ENCODE results near the gene COMMD7. TPM values are rescaled to one million over a fixed set of nuclear protein-coding genes. Genes with fewer than 3 reads are reported as not detected.
"Not testable (repeated sequence)": the region's sequence is repeated elsewhere in the genome, so short reads cannot be mapped to it uniquely, and the experiment has no call there.

The COMMD7 gene
- total and polyA plus RNA-seq, 9 of the 15 experiments (the other 6 are each of a cell fraction or from before 2014, with no cell fraction given) = 11.9 to 69.1 (median 34.7) TPM

DNA sequence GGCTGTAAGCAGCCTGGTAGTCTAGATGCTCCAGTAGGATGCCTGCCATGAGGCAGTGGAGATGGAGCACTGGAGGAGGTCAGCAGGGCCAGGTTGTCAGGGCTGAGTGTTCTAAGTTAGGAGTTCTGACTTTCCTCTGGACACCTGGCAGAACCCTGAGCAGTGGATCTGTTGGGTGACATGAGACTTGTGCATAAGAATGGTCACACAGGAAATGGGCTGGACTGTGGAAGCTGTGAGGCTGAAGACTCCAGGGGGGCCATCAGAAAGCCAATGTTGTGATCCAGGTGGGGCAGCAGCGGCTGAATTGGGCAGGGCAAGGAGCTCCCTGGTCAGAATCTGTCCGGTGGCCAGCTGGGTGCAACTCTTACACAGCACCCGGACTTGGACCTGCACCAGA, 45.7 kb downstream of the COMMD7 start (continued):
- TF ChIP-seq POU5F1 (IDR thresholded peaks at IDR 0.05; ENCODE audit: borderline replicate concordance, low read depth, low read length, partially characterized antibody) = no peak
- TF ChIP-seq ZNF124 (CRISPR knock-in tag; IDR thresholded peaks at IDR 0.05) = no peak
- TF ChIP-seq BCL6 (CRISPR knock-in tag; IDR thresholded peaks at IDR 0.05) = no peak
- TF ChIP-seq NUFIP1 (IDR thresholded peaks at IDR 0.05; ENCODE audit: partially characterized antibody) = no peak
- TF ChIP-seq ZKSCAN3 (CRISPR knock-in tag; IDR thresholded peaks at IDR 0.05) = no peak
- no peak for TF ChIP-seq SMAD2 (IDR thresholded peaks at IDR 0.05; ENCODE audit: low read depth, low read length)
- TF ChIP-seq EP300 (IDR thresholded peaks at IDR 0.05; ENCODE audit: low read length) = no peak

GRCh38 chr20:32695089-32695488, 48.2 kb downstream of the COMMD7 start:
- BruUV-seq (replicated peaks) = no TSS peak
- in situ Hi-C loops (cut with MboI) = no loop called here

GRCh38 chr20:32688966-32689365, 54.3 kb downstream of the COMMD7 start:
- 80% methylated on average over 1 of the region's 1 CpG for WGBS (ENCODE audit: insufficient coverage, low coverage, missing lambda C conversion rate)
- H3K4me1 ChIP-seq (replicated peaks in 1 of 2; ENCODE audit: control insufficient read depth in 2 of 2, insufficient read depth in 2 of 2, low read length in 2 of 2); H2AFZ ChIP-seq (ENCODE audit: low read depth, low read length); H4K20me1 ChIP-seq (replicated peaks; ENCODE audit: control insufficient read depth, insufficient read depth, low read length); DNase-seq (ENCODE audit: extremely low read depth in 1 of 4, low spot score in 3 of 4); POLR2A ChIA-PET; H3K27me3 ChIP-seq (ENCODE audit: control insufficient read depth in 2 of 2, insufficient read depth in 2 of 2, low read length in 2 of 2); BruUV-seq (replicated peaks); H3K9me1 ChIP-seq (ENCODE audit: control insufficient read depth, insufficient read depth, low read length); H3K4me3 ChIP-seq; H3K4me2 ChIP-seq (ENCODE audit: insufficient read depth, low read length); H3K9ac ChIP-seq (ENCODE audit: insufficient read depth in 1 of 2, low read depth in 2 of 2, low read length in 2 of 2); H3K79me2 ChIP-seq (ENCODE audit: control insufficient read depth, insufficient read depth, low read length); FAIRE-seq; CTCF ChIA-PET (ENCODE audit: low intra/inter-chr PET ratio); in situ Hi-C loops (cut with MboI); H3K36me3 ChIP-seq (ENCODE audit: control insufficient read depth, insufficient read depth, low read length); ATAC-seq; H3K27ac ChIP-seq (ENCODE audit: extremely low read depth, low read depth, low read length); H3K9me3 ChIP-seq (replicated peaks; ENCODE audit: control insufficient read depth, insufficient read depth, low read depth, low read length); intact Hi-C loops (cut with micrococcal nuclease): not testable (repeated sequence)

More at GRCh38 chr20:32695089-32695488, 48.2 kb downstream of the COMMD7 start:
- ATAC-seq (no peak), DNase-seq (ENCODE audit: extremely low read depth in 1 of 4, low spot score in 3 of 4) (no peak), FAIRE-seq (no peak)
- Histone ChIP-seq H3K79me2 (ENCODE audit: control insufficient read depth, insufficient read depth, low read length) (no peaks in the 10 kb centered on the region), H3K27ac (ENCODE audit: extremely low read depth, low read depth, low read length) (no peak overlapping the region), H3K9me3 (replicated peaks; ENCODE audit: control insufficient read depth, insufficient read depth, low read depth, low read length) (no peaks in the 10 kb centered on the region), H3K4me1 (replicated peaks in 1 of 2; ENCODE audit: control insufficient read depth in 2 of 2, insufficient read depth in 2 of 2, low read length in 2 of 2) (peaks cover 7 to 9% of the 10 kb centered on the region in 2 experiments; a peak in 3 of 5 replicates), H3K9ac (ENCODE audit: insufficient read depth in 1 of 2, low read depth in 2 of 2, low read length in 2 of 2) (no peak overlapping the region), H4K20me1 (replicated peaks; ENCODE audit: control insufficient read depth, insufficient read depth, low read length) (no peaks in the 10 kb centered on the region), H3K36me3 (ENCODE audit: control insufficient read depth, insufficient read depth, low read length) (no peaks in the 10 kb centered on the region), H2AFZ (ENCODE audit: low read depth, low read length) (no peak overlapping the region), H3K27me3 (ENCODE audit: control insufficient read depth in 2 of 2, insufficient read depth in 2 of 2, low read length in 2 of 2) (no peaks in the 10 kb centered on the region), H3K4me2 (ENCODE audit: insufficient read depth, low read length) (no peak overlapping the region), H3K4me3 (no peak overlapping the region), H3K9me1 (ENCODE audit: control insufficient read depth, insufficient read depth, low read length) (no peaks in the 10 kb centered on the region)
- ChIA-PET CTCF (ENCODE audit: low intra/inter-chr PET ratio) (no interaction called here), POLR2A (no interaction called here)
- intact Hi-C loops (cut with micrococcal nuclease) = no loop called here
- TF ChIP-seq KLF16 (IDR thresholded peaks at IDR 0.05) = no peak
- no peak for TF ChIP-seq ZKSCAN1 (IDR thresholded peaks at IDR 0.05; ENCODE audit: low read depth, low read length)
- no peak for TF ChIP-seq TCFL5 (CRISPR knock-in tag; conservative IDR thresholded peaks at IDR 0.05)
- TF ChIP-seq NR2C1 (IDR thresholded peaks at IDR 0.05) = no peak
- TF ChIP-seq NR2C1 (tag; IDR thresholded peaks at IDR 0.05) = no peak
- TF ChIP-seq ZNF668 (CRISPR knock-in tag; IDR thresholded peaks at IDR 0.05) = no peak
- no peak for TF ChIP-seq ZBTB9 (CRISPR knock-in tag; IDR thresholded peaks at IDR 0.05)
- TF ChIP-seq PTBP1 (IDR thresholded peaks at IDR 0.05; ENCODE audit: low read depth, low read length) = no peak
- no peak for TF ChIP-seq GTF2F1 (IDR thresholded peaks at IDR 0.05; ENCODE audit: low read depth, low read length)
- no peak for TF ChIP-seq KDM2B (CRISPR knock-in tag; IDR thresholded peaks at IDR 0.05)
- no peak for TF ChIP-seq LEF1 (IDR thresholded peaks at IDR 0.05)
